ENCODE measurements around the gene ANKRD23. TPM values are rescaled to one million over a fixed set of nuclear protein-coding genes. Genes with fewer than 3 reads are reported as not detected.

The ANKRD23 gene
- total RNA-seq, 2 experiments from 2014 or later, result 6.2 to 10.4 TPM

DNA sequence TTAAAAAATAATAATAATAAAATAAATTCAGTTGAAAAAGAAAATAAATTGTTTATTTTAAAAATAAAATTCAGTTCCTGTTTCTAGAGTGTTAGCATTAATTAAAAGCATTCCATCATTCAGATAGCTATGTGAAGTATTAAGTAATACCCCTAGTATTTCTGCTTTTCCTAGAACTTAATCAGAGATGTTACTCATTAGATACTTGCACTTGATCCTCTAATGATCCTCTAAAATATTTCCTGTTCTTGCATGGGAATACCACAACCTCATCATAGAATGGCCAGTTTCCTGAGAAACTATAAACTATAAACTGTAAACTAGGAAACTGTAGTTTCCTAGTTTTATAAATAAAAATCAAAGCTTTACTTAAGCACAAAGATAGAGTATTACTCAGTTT, 38.8 kb downstream of the ANKRD23 start:
- peaks cover 23% of the 10 kb centered on the region for H3K4me1 Mint-ChIP-seq (ENCODE audit: low read depth)
- ATAC-seq (ENCODE audit: poor library complexity), result no peak
- Histone ChIP-seq H3K27me3 (ENCODE audit: control insufficient read depth in 1 of 2, insufficient read depth in 2 of 2, low read length in 2 of 2) (no peaks in the 10 kb centered on the region), H3K4me1 (ENCODE audit: insufficient read depth, low read length) (peaks cover 50% of the 10 kb centered on the region), H3K4me3 (ENCODE audit: low read length) (no peak overlapping the region), H3K27ac (ENCODE audit: low read depth in 1 of 2, low read length in 2 of 2) (no peak overlapping the region), H3K9me3 (ENCODE audit: control insufficient read depth in 1 of 2, insufficient read depth in 1 of 2, low read length in 2 of 2) (no peaks in the 10 kb centered on the region), H3K36me3 (ENCODE audit: insufficient read depth, low read length) (peaks cover 2% of the 10 kb centered on the region)
- intact Hi-C loops (cut with DNase I, micrococcal nuclease), result loop anchor here (5.0 kb wide), 2 partner anchors 63 to 68 kb away; partner anchors contain the start of gene LMAN2L (in 1 of the 2)
- ChIA-PET CTCF (interaction anchor here (1.2 kb wide), 1 partner anchor 11 kb away, joined by 3 read pairs; the partner anchor contains the start of gene CNNM3), POLR2A (interaction anchor here (0.6 to 1.0 kb wide), 2 partner anchors 11 to 16 kb away, joined by 3 to 4 read pairs; partner anchors contain the start of gene CNNM3)
- H3K9me3 Mint-ChIP-seq, result no peaks in the 10 kb centered on the region
- TF ChIP-seq, protein P1, sequence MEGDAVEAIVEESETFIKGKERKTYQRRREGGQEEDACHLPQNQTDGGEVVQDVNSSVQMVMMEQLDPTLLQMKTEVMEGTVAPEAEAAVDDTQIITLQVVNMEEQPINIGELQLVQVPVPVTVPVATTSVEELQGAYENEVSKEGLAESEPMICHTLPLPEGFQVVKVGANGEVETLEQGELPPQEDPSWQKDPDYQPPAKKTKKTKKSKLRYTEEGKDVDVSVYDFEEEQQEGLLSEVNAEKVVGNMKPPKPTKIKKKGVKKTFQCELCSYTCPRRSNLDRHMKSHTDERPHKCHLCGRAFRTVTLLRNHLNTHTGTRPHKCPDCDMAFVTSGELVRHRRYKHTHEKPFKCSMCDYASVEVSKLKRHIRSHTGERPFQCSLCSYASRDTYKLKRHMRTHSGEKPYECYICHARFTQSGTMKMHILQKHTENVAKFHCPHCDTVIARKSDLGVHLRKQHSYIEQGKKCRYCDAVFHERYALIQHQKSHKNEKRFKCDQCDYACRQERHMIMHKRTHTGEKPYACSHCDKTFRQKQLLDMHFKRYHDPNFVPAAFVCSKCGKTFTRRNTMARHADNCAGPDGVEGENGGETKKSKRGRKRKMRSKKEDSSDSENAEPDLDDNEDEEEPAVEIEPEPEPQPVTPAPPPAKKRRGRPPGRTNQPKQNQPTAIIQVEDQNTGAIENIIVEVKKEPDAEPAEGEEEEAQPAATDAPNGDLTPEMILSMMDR (IDR thresholded peaks at IDR 0.05), result no peak
- H3K27ac Mint-ChIP-seq, result peak overlapping the region; percentile 39
- H3K36me3 Mint-ChIP-seq (ENCODE audit: low read depth), result peaks cover 7% of the 10 kb centered on the region
- H3K27me3 Mint-ChIP-seq, result no peaks in the 10 kb centered on the region
- peak overlapping the region; percentile 25 for H3K4me3 Mint-ChIP-seq
- DNase-seq, result no peak

DNA sequence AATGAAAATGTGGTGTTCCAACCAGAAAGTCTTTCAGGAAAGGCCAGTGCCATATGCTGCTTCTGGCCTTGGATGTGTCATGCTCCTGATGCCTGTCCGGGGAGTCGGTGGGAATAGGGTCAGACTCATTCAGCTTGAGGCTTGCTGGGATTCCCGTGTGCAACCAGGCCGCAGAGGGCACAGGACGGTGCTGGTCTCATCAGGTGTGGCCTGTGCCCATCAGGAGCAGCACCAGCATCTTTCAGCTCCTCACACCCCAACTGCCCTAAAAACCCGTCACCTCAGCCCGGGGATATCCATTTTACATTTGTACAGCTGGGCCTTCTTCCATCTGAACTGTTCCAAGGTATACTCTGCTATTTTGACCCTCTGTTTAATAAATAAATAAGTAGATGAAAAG, 41.1 kb downstream of the ANKRD23 start:
- Mint-ChIP-seq H3K27ac (no peak overlapping the region), H3K9me3 (no peaks in the 10 kb centered on the region), H3K27me3 (no peaks in the 10 kb centered on the region), H3K4me3 (no peak overlapping the region), H3K36me3 (ENCODE audit: low read depth) (peaks cover 23% of the 10 kb centered on the region), H3K4me1 (ENCODE audit: low read depth) (peaks cover 16% of the 10 kb centered on the region)
- intact Hi-C loops (cut with DNase I, micrococcal nuclease), result loop anchor here (5.0 kb wide), 2 partner anchors 60 to 65 kb away; partner anchors contain the start of gene LMAN2L (in 1 of the 2)
- Histone ChIP-seq H3K4me1 (ENCODE audit: insufficient read depth, low read length) (peaks cover 42% of the 10 kb centered on the region), H3K36me3 (ENCODE audit: insufficient read depth, low read length) (peaks cover 16% of the 10 kb centered on the region), H3K4me3 (ENCODE audit: low read length) (no peak overlapping the region), H3K9me3 (ENCODE audit: control insufficient read depth in 1 of 2, insufficient read depth in 1 of 2, low read length in 2 of 2) (no peaks in the 10 kb centered on the region), H3K27ac (ENCODE audit: low read depth in 1 of 2, low read length in 2 of 2) (no peak overlapping the region), H3K27me3 (ENCODE audit: control insufficient read depth in 1 of 2, insufficient read depth in 2 of 2, low read length in 2 of 2) (no peaks in the 10 kb centered on the region)
- ChIA-PET POLR2A (interaction anchor here (0.8 to 1.4 kb wide), 5 partner anchors 11 to 55 kb away, joined by 3 to 5 read pairs (median 3); partner anchors contain the start of genes ANKRD39 and CNNM3), CTCF (interaction anchor here (1.3 to 1.6 kb wide), 2 partner anchors 41 to 55 kb away, joined by 3 to 4 read pairs; partner anchors contain the start of gene ANKRD39)
- TF ChIP-seq, protein P1 (IDR thresholded peaks at IDR 0.05), result no peak
- DNase-seq (no peak), ATAC-seq (ENCODE audit: poor library complexity) (no peak)

DNA sequence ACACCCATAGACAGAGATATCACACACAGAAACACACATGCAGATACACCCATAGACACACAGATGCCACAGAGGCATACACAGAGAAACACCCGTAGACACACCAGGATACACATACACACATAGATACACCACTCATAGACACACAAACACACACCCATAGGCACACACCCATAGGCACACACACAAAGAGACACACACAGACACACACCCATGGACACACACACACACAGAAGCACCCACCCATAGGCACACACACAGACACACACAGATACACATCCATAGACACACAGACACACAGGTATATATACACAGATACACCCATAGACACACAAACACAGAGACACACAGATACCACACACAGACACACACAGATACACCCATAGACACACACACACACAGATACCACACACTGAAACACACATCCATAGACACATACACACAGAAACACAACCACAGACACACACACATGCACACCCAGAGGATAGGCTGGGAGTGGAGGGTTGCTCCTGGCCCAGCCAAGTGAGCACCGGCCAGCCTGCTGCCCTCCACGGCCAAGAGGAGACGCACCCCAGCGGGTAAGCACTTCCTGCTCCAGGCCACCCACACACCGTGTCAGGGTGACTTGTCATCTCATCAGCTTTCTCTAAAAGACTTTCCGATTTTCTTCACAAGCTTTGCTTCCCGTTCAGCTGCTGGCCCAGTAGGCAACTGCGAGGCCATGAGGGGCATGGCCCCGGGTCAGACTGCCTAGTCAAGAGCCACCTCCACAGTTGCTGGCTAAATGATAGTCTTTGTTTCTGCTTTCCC, 41.8 kb downstream of the ANKRD23 start:
- H3K4me1 Mint-ChIP-seq (ENCODE audit: low read depth), result peaks cover 15% of the 10 kb centered on the region
- TF ChIP-seq, protein P1 (IDR thresholded peaks at IDR 0.05), result no peak
- H3K4me1 ChIP-seq (ENCODE audit: insufficient read depth, low read length), result peaks cover 35% of the 10 kb centered on the region
- ChIA-PET POLR2A (interaction anchor here (0.8 to 2.6 kb wide), 6 partner anchors 12 to 56 kb away, joined by 3 to 14 read pairs (median 4); partner anchors contain the start of genes ANKRD39 and CNNM3), CTCF (interaction anchor here (1.0 to 1.6 kb wide), 2 partner anchors 12 to 56 kb away, joined by 3 read pairs; partner anchors contain the start of gene ANKRD39)
- H3K9me3 Mint-ChIP-seq, result no peaks in the 10 kb centered on the region
- H3K4me3 ChIP-seq (ENCODE audit: low read length), result no peak overlapping the region
- H3K27me3 ChIP-seq (ENCODE audit: control insufficient read depth in 1 of 2, insufficient read depth in 2 of 2, low read length in 2 of 2), result no peaks in the 10 kb centered on the region
- DNase-seq (peak in 8 of 14 experiments; percentile 15 to 58 (median 26)), ATAC-seq (ENCODE audit: poor library complexity) (no peak)
- intact Hi-C loops (cut with DNase I, micrococcal nuclease), result loop anchor here (2.0 to 5.0 kb wide), 3 partner anchors 15 to 65 kb away; partner anchors contain the start of genes CNNM3 (in 1 of the 2) and LMAN2L (in 1 of the 2)
- H3K27me3 Mint-ChIP-seq, result no peaks in the 10 kb centered on the region
- H3K36me3 Mint-ChIP-seq (ENCODE audit: low read depth), result peaks cover 23% of the 10 kb centered on the region
- H3K4me3 Mint-ChIP-seq, result no peak overlapping the region
- H3K9me3 ChIP-seq (ENCODE audit: control insufficient read depth in 1 of 2, insufficient read depth in 1 of 2, low read length in 2 of 2), result no peaks in the 10 kb centered on the region
- no peak overlapping the region for H3K27ac Mint-ChIP-seq
- H3K27ac ChIP-seq (ENCODE audit: low read depth in 1 of 2, low read length in 2 of 2), result peak overlapping the region in 1 of 2 donors; percentile 41
- peaks cover 20% of the 10 kb centered on the region for H3K36me3 ChIP-seq (ENCODE audit: insufficient read depth, low read length)

Data from CD4-positive, alpha-beta T cell (primary cell).